IMR-90 (cell line): ENCODE data around the gene FAM47E. TPM values are rescaled to one million over a fixed set of nuclear protein-coding genes. Genes with fewer than 3 reads are reported as not detected.
A peak's percentile ranks its signal among the peaks of the same experiment; 100 is the strongest.

Source experiments
- ATAC-seq: fragments of 200-7000 bp; cut with Tn5 transposase; 2 replicates; pipeline ENCODE4 v1.9.1; 2020; ENCODE audit warnings: low read depth, mild to moderate bottlenecking, moderate library complexity
- BruUV-seq: library from RNA; stranded (reverse); fragments of 400-500 nt; replicated peaks from 2 replicates; lab custom pipeline; 2021; lab: Mats Ljungman, UMichigan
- CTCF ChIA-PET: fragments of 300-600 bp; formaldehyde crosslinking; extraction: SDS; loops from one replicate; lab custom pipeline; 2021; ENCODE audit warnings: antibody characterized with exemption; lab: Yijun Ruan, JAX
- POLR2A ChIA-PET: fragments of 300-600 bp; sonication (Branson Sonifier 250); formaldehyde crosslinking; loops from one replicate; lab custom pipeline; 2022; ENCODE audit warnings: antibody characterized with exemption; ENCODE audit not compliant: unreplicated experiment; lab: Charles Lee
- DNase-seq: peaks from one replicate; pipeline ENCODE4 v3.0.0; 2013
- H2AFZ ChIP-seq: replicated peaks from 2 replicates; pipeline ENCODE3; 2013; ENCODE audit warnings: low read length, mild to moderate bottlenecking; ENCODE audit not compliant: poor library complexity
- H2AK5ac ChIP-seq: 2 replicates; pipeline ENCODE4 v1.6.1; 2013; ENCODE audit warnings: low read depth, low read length, inconsistent platforms
- H2AK9ac ChIP-seq: replicated peaks from 2 replicates; pipeline ENCODE3; 2013; ENCODE audit warnings: mild to moderate bottlenecking, low read depth, low read length, moderate library complexity; ENCODE audit not compliant: poor library complexity
- H2BK120ac ChIP-seq: 2 replicates; pipeline ENCODE4 v1.6.1; 2013; ENCODE audit warnings: low read depth, low read length, inconsistent platforms
- H2BK15ac ChIP-seq: 3 replicates; pipeline ENCODE4 v1.6.1; 2013; ENCODE audit warnings: low read depth, low read length, inconsistent platforms
- H2BK20ac ChIP-seq: 2 replicates; pipeline ENCODE4 v1.6.1; 2013; ENCODE audit warnings: low read depth, mild to moderate bottlenecking, inconsistent platforms, low read length, moderate library complexity
- H2BK5ac ChIP-seq: 2 replicates; pipeline ENCODE4 v1.6.1; 2013; ENCODE audit warnings: mild to moderate bottlenecking, low read depth, low read length, inconsistent platforms; ENCODE audit not compliant: poor library complexity, severe bottlenecking
- H3K14ac ChIP-seq: replicated peaks from 2 replicates; pipeline ENCODE4 v1.6.1; 2013; ENCODE audit warnings: low read depth, low read length, inconsistent platforms
- H3K18ac ChIP-seq: 2 replicates; pipeline ENCODE4 v1.6.1; 2013; ENCODE audit warnings: low read depth, low read length, control low read depth
- H3K23ac ChIP-seq: 2 replicates; pipeline ENCODE4 v1.6.1; 2013; ENCODE audit warnings: low read depth, low read length, inconsistent platforms
- H3K27ac ChIP-seq: 2 replicates; pipeline ENCODE4 v1.5.1; 2013; ENCODE audit warnings: mild to moderate bottlenecking, control low read depth, low read length; ENCODE audit not compliant: insufficient read depth
- H3K27me3 ChIP-seq: 2 replicates; pipeline ENCODE4 v1.6.1; 2013; ENCODE audit warnings: low read length; ENCODE audit not compliant: control insufficient read depth, insufficient read depth
- H3K36me3 ChIP-seq: 2 replicates; pipeline ENCODE4 v1.6.1; 2013; ENCODE audit warnings: low read length, mixed read lengths; ENCODE audit not compliant: control insufficient read depth, insufficient read depth
- H3K4ac ChIP-seq: 2 replicates; pipeline ENCODE4 v1.6.1; 2013; ENCODE audit warnings: low read depth, low read length, inconsistent platforms
- H3K4me1 ChIP-seq: 2 replicates; pipeline ENCODE4 v1.6.1; 2013; ENCODE audit warnings: low read length, mixed read lengths; ENCODE audit not compliant: control insufficient read depth, insufficient read depth
- H3K4me2 ChIP-seq: 2 replicates; pipeline ENCODE4 v1.6.1; 2013; ENCODE audit warnings: low read depth, mild to moderate bottlenecking, control low read depth, low read length, moderate library complexity
- H3K4me3 ChIP-seq: 2 replicates; pipeline ENCODE4 v1.5.1; 2013; ENCODE audit warnings: low read depth, mild to moderate bottlenecking, control low read depth, low read length, moderate library complexity; ENCODE audit not compliant: insufficient read depth
- H3K56ac ChIP-seq: 2 replicates; pipeline ENCODE4 v1.6.1; 2013; ENCODE audit warnings: low read length, inconsistent platforms; ENCODE audit not compliant: insufficient read depth; ENCODE audit errors: extremely low read depth
- H3K79me1 ChIP-seq, 2 experiments: 2 replicates each; pipeline ENCODE4 v1.6.1; 2013; ENCODE audit warnings: low read length in 2 of 2, inconsistent platforms in 1 of 2, low read depth in 1 of 2
- H3K9ac ChIP-seq: 2 replicates; pipeline ENCODE4 v1.6.1; 2013; ENCODE audit warnings: low read depth, low read length, control low read depth
- H3K9me1 ChIP-seq: 2 replicates; pipeline ENCODE4 v1.6.1; 2013; ENCODE audit warnings: low read length, inconsistent platforms; ENCODE audit not compliant: insufficient read depth
- H3K9me3 ChIP-seq: 2 replicates; pipeline ENCODE4 v1.6.1; 2013; ENCODE audit warnings: low read length; ENCODE audit not compliant: control insufficient read depth, insufficient read depth
- H4K20me1 ChIP-seq: 2 replicates; pipeline ENCODE4 v1.6.1; 2013; ENCODE audit warnings: low read length, inconsistent platforms; ENCODE audit not compliant: insufficient read depth
- H4K5ac ChIP-seq: 2 replicates; pipeline ENCODE4 v1.6.1; 2013; ENCODE audit warnings: mild to moderate bottlenecking, low read depth, low read length, control low read depth
- H4K8ac ChIP-seq, 2 experiments: 2 replicates each; pipeline ENCODE4 v1.6.1; 2013; ENCODE audit warnings: low read depth in 2 of 2, low read length in 2 of 2, control low read depth in 1 of 2, inconsistent platforms in 1 of 2
- H4K91ac ChIP-seq: 2 replicates; pipeline ENCODE4 v1.6.1; 2013; ENCODE audit warnings: low read depth, low read length, inconsistent platforms; ENCODE audit not compliant: insufficient read depth
- BHLHE40 ChIP-seq: fragments of 150-350 bp; IDR thresholded peaks from 2 replicates; pipeline ENCODE4 v1.6.1; 2016; ENCODE audit warnings: mild to moderate bottlenecking, low read depth, low read length
- CEBPB ChIP-seq: IDR thresholded peaks from 2 replicates; pipeline ENCODE4 v1.6.1; 2012; ENCODE audit warnings: low read depth, low read length, improper control_type of control experiment
- CHD1 ChIP-seq: IDR thresholded peaks from 2 replicates; pipeline ENCODE4 v1.6.1; 2012; ENCODE audit warnings: low read depth, low read length, improper control_type of control experiment
- CTCF ChIP-seq: conservative IDR thresholded peaks from 2 replicates; pipeline ENCODE4 v1.5.1; 2012; ENCODE audit warnings: mild to moderate bottlenecking, low read depth, low read length, improper control_type of control experiment
- ELK1 ChIP-seq: fragments of 150-350 bp; IDR thresholded peaks from 2 replicates; pipeline ENCODE4 v1.6.1; 2016; ENCODE audit warnings: low read depth, mild to moderate bottlenecking, low read length, moderate library complexity, borderline replicate concordance
- FOS ChIP-seq: fragments of 150-350 bp; IDR thresholded peaks from 2 replicates; pipeline ENCODE4 v1.6.1; 2016; ENCODE audit warnings: low read depth, low read length
- MAFK ChIP-seq: IDR thresholded peaks from 2 replicates; pipeline ENCODE4 v1.6.1; 2012; ENCODE audit warnings: low read depth, low read length, improper control_type of control experiment
- MAZ ChIP-seq: IDR thresholded peaks from 2 replicates; pipeline ENCODE4 v1.6.1; 2012; ENCODE audit warnings: low read depth, mild to moderate bottlenecking, low read length, improper control_type of control experiment, moderate library complexity, borderline replicate concordance
- MXI1 ChIP-seq: IDR thresholded peaks from 2 replicates; pipeline ENCODE4 v1.6.1; 2012; ENCODE audit warnings: low read depth, mild to moderate bottlenecking, low read length, moderate library complexity, borderline replicate concordance
- NFE2L2 ChIP-seq: fragments of 150-350 bp; IDR thresholded peaks from 2 replicates; pipeline ENCODE4 v1.6.1; 2016; ENCODE audit warnings: low read depth, mild to moderate bottlenecking, low read length
- POLR2A ChIP-seq: IDR thresholded peaks from 2 replicates; pipeline ENCODE4 v1.6.1; 2012; ENCODE audit warnings: mild to moderate bottlenecking, low read depth, low read length
- RAD21 ChIP-seq: IDR thresholded peaks from 2 replicates; pipeline ENCODE4 v1.6.1; 2012; ENCODE audit warnings: low read length, improper control_type of control experiment
- RCOR1 ChIP-seq: IDR thresholded peaks from 2 replicates; pipeline ENCODE4 v1.6.1; 2012; ENCODE audit warnings: mild to moderate bottlenecking, low read length, improper control_type of control experiment; ENCODE audit not compliant: insufficient replicate concordance
- RFX5 ChIP-seq: IDR thresholded peaks from 2 replicates; pipeline ENCODE4 v1.8.0; 2012; ENCODE audit warnings: low read depth, mild to moderate bottlenecking, low read length, moderate library complexity
- SMC3 ChIP-seq: fragments of 150-350 bp; IDR thresholded peaks from 2 replicates; pipeline ENCODE4 v1.6.1; 2016; ENCODE audit warnings: low read depth, mild to moderate bottlenecking, antibody characterized with exemption, low read length, moderate library complexity
- USF2 ChIP-seq: fragments of 150-350 bp; IDR thresholded peaks from 2 replicates; pipeline ENCODE4 v1.6.1; 2017; ENCODE audit warnings: mild to moderate bottlenecking, antibody characterized with exemption, low read length, low read depth
- WGBS, 2 experiments: methylation state at CpG; one replicate each; pipeline versions ENCODE4 v1.1.5 to v1.1.7; 2013; ENCODE audit warnings: missing lambda C conversion rate in 2 of 2; ENCODE audit not compliant: insufficient read length in 1 of 2; ENCODE audit errors: extremely low coverage in 2 of 2; 5-methylcytosine and 5-hydroxymethylcytosine counted together
- dilution Hi-C: fragments of 300-500 bp; cut with HindIII; formaldehyde crosslinking; loops from one replicate; pipeline ENCODE4 v1.14.3; 2018; ENCODE audit warnings: low sequenced_read_pairs; ENCODE audit not compliant: unreplicated experiment
- in situ Hi-C: fragments of 300-500 bp; cut with MboI; formaldehyde crosslinking; loops from 3 replicates; pipeline ENCODE4 v1.14.3; 2019; ENCODE audit warnings: low sequenced_read_pairs, inconsistent platforms, mixed read lengths
- intact Hi-C: fragments of 100-400 bp; cut with micrococcal nuclease; formaldehyde crosslinking; loops from 2 replicates; pipeline ENCODE4 v1.10.0; 2022
- polyA plus RNA-seq, 3 experiments: library from polyadenylated mRNA; depleted of rRNA; stranded (reverse); fragments of >200 nt; gene quantifications; 2 replicates each; pipeline ENCODE4 v1.2.3, GENCODE V29; 2012; ENCODE audit warnings: low replicate concordance in 1 of 3
- total RNA-seq: library from RNA; depleted of rRNA; stranded (reverse); fragments of >200 nt; gene quantifications from 2 replicates; pipeline ENCODE4 v1.2.3, GENCODE V29; 2012

The FAM47E gene
- total and polyA plus RNA-seq, 2 of the 4 experiments (the other 2 are of a cell fraction), result 0.05 TPM; not detected in 1

- ATAC-seq (peak; percentile 14), DNase-seq (no peak)
- no peak overlapping the region for H3K27ac ChIP-seq
- no peak overlapping the region for H4K91ac ChIP-seq
- H2BK15ac ChIP-seq, result no peak overlapping the region
- no peaks in the 10 kb centered on the region for H3K79me1 ChIP-seq
- no peak overlapping the region for H3K4me3 ChIP-seq
- BruUV-seq, result no TSS peak
- no peaks in the 10 kb centered on the region for H3K4me1 ChIP-seq
- no peak overlapping the region for H2AK9ac ChIP-seq
- in situ Hi-C loops (no loop called here), intact Hi-C loops (no loop called here), dilution Hi-C loops (no loop called here)
- no peak overlapping the region for H3K4ac ChIP-seq
- no peak overlapping the region for H3K4me2 ChIP-seq
- H3K23ac ChIP-seq, result no peak overlapping the region
- H2BK20ac ChIP-seq, result no peak overlapping the region
- H3K27me3 ChIP-seq, result peaks cover 32% of the 10 kb centered on the region
- no peak overlapping the region for H2BK5ac ChIP-seq
- POLR2A ChIA-PET, result no interaction called here
- no peak overlapping the region for H3K9ac ChIP-seq
- H3K56ac ChIP-seq, result no peak overlapping the region
- H4K8ac ChIP-seq, result no peak overlapping the region
- TF ChIP-seq RCOR1 (no peak), NFE2L2 (no peak), MXI1 (no peak), MAZ (no peak), CHD1 (no peak), MAFK (no peak), RFX5 (no peak), CTCF (no peak), USF2 (no peak), CEBPB (no peak), BHLHE40 (no peak), ELK1 (no peak), POLR2A (no peak), SMC3 (no peak), FOS (no peak), RAD21 (no peak)
- H3K9me1 ChIP-seq, result peaks cover 2% of the 10 kb centered on the region; the same call in 1 of the 2 replicates
- CTCF ChIA-PET, result interaction anchor here (0.6 kb wide), 1 partner anchor 55 kb away, joined by 4 read pairs; no protein-coding TSS in a partner anchor
- no peaks in the 10 kb centered on the region for H4K20me1 ChIP-seq
- H3K36me3 ChIP-seq, result no peaks in the 10 kb centered on the region
- H2BK120ac ChIP-seq, result no peak overlapping the region
- no peak overlapping the region for H4K5ac ChIP-seq
- no peak overlapping the region for H2AFZ ChIP-seq
- WGBS, 2 experiments, result no CpG with 5 or more reads among the region's 1 CpG
- H3K9me3 ChIP-seq, result no peaks in the 10 kb centered on the region
- no peak overlapping the region for H3K14ac ChIP-seq
- H2AK5ac ChIP-seq, result no peak overlapping the region
- H3K18ac ChIP-seq, result no peak overlapping the region
Observed at GRCh38 chr4:76277667-76278066, 26.1 kb downstream of the FAM47E start.
